ENCODE measurements around the gene CA5A.
"Not testable (repeated sequence)": the region's sequence is repeated elsewhere in the genome, so short reads cannot be mapped to it uniquely, and the experiment has no call there.

GRCh38 chr16:87858151-87858993 is 78.0 kb downstream of the CA5A start:
- TF ChIP-seq CTCF, POLR2AphosphoS5 (IDR thresholded peaks at IDR 0.05): not testable (repeated sequence)

Measured in suprapubic skin (tissue), 3 donors.